ENCODE measurements around the gene DBN1. TPM values are rescaled to one million over a fixed set of nuclear protein-coding genes. Genes with fewer than 3 reads are reported as not detected.
A peak's percentile ranks its signal among the peaks of the same experiment; 100 is the strongest.

Gene DBN1
- total and polyA plus RNA-seq, 2 of the 8 experiments (the other 6 are each of a cell fraction or from before 2014, with no cell fraction given) = 168 to 333 TPM

- Histone ChIP-seq H2AK5ac (ENCODE audit: low read depth, low read length) (no peak overlapping the region), H3K36me3 (ENCODE audit: control insufficient read depth in 2 of 4, insufficient read depth in 4 of 4, low read length in 3 of 4) (peaks cover 19 to 47% (median 40%) of the 10 kb centered on the region in 4 experiments), H3K9me3 (ENCODE audit: insufficient read depth in 2 of 2, low read depth in 1 of 2, low read length in 1 of 2) (no peaks in the 10 kb centered on the region), H3K27me3 (replicated peaks in 1 of 4; ENCODE audit: control insufficient read depth in 3 of 4, extremely low read depth in 1 of 4, insufficient read depth in 3 of 4, low read length in 3 of 4) (peaks cover 0 to 9% (median 3%) of the 10 kb centered on the region in 4 experiments; a peak in 1 of 7 replicates), H3K18ac (ENCODE audit: extremely low read depth, low read length) (no peak overlapping the region), H3K4ac (replicated peaks; ENCODE audit: insufficient read length, low read depth, low read length) (no peak overlapping the region), H4K91ac (replicated peaks; ENCODE audit: insufficient read length, low read length) (no peak overlapping the region), H3K4me2 (ENCODE audit: insufficient read depth in 1 of 2, low read depth in 2 of 2, low read length in 2 of 2) (peak overlapping the region in 1 of 2 experiments; percentile 31; a peak in 2 of 4 replicates), H3K4me1 (replicated peaks in 1 of 4; ENCODE audit: control insufficient read depth in 3 of 4, insufficient read depth in 4 of 4, low read length in 3 of 4) (peaks cover 0 to 20% (median 10%) of the 10 kb centered on the region in 4 experiments; a peak in 6 of 7 replicates), H3K9ac (replicated peaks in 1 of 4; ENCODE audit: extremely low read depth in 1 of 4, low read depth in 3 of 4, low read length in 3 of 4) (no peak overlapping the region), H4K8ac (ENCODE audit: extremely low read depth, insufficient read depth, low read length) (peak overlapping the region; percentile 60; the same call in 1 of the 2 replicates), H2BK20ac (ENCODE audit: low read length) (no peak overlapping the region), H2BK120ac (replicated peaks; ENCODE audit: low read depth, low read length) (no peak overlapping the region), H3K14ac (ENCODE audit: insufficient read length) (no peak overlapping the region), H3K23ac (ENCODE audit: insufficient read length) (no peak overlapping the region), H2AFZ (ENCODE audit: low read length) (no peak overlapping the region), H3K79me1 (ENCODE audit: low read depth, low read length) (peaks cover 2% of the 10 kb centered on the region; the same call in 1 of the 2 replicates), H4K20me1 (replicated peaks in 1 of 2; ENCODE audit: control insufficient read depth in 1 of 2, insufficient read depth in 2 of 2, low read length in 2 of 2) (peaks cover 30 to 38% of the 10 kb centered on the region in 2 experiments), H2BK12ac (ENCODE audit: low read depth, low read length) (no peak overlapping the region), H3K27ac (ENCODE audit: low read depth, low read length) (no peak overlapping the region), H4K5ac (ENCODE audit: insufficient read length, low read depth, low read length) (no peak overlapping the region), H3K23me2 (ENCODE audit: low read depth, low read length) (peaks cover 15% of the 10 kb centered on the region; the same call in 1 of the 2 replicates), H2BK15ac (ENCODE audit: low read length) (no peak overlapping the region), H3K79me2 (ENCODE audit: control insufficient read depth in 1 of 2, insufficient read depth in 2 of 2, low read length in 2 of 2) (no peaks in the 10 kb centered on the region), H3K4me3 (ENCODE audit: extremely low read depth in 1 of 4, insufficient read depth in 2 of 4, low read depth in 3 of 4, low read length in 4 of 4) (peak overlapping the region in 1 of 4 experiments; percentile 17; a peak in 1 of 8 replicates), H2BK5ac (ENCODE audit: low read depth, low read length) (no peak overlapping the region), H3K56ac (replicated peaks; ENCODE audit: insufficient read length, low read depth, low read length) (no peak overlapping the region)
- 82% methylated on average over 24 of the region's 24 CpGs; no CpG with 5 or more reads in 1 of the 2 experiments for WGBS, 2 experiments (ENCODE audit: extremely low coverage in 1 of 2, insufficient coverage in 1 of 2, insufficient read length in 1 of 2, insufficient replicate concordance in 2 of 2, low coverage in 1 of 2, low lambda C conversion rate in 2 of 2, missing lambda C conversion rate in 1 of 2)
- DNase-seq (ENCODE audit: low read depth in 1 of 2, low spot score in 2 of 2) = peak; percentile 90 to 95
- POLR2A ChIA-PET (ENCODE audit: partially characterized antibody) = interaction anchor here (0.7 to 67.5 kb wide), 14 partner anchors 12 to 154 kb away, joined by 3 to 3349 read pairs (median 4); partner anchors contain the start of genes DBN1, DOK3, LMAN2 and PDLIM7
- FAIRE-seq = peak; percentile 93
- CTCF ChIA-PET (ENCODE audit: partially characterized antibody) = interaction anchor here (1.0 to 23.6 kb wide), 33 partner anchors 9 to 696 kb away, joined by 3 to 430 read pairs (median 5); partner anchors contain the start of genes DBN1, DDX41, F12 and GRK6
- TF ChIP-seq CEBPB (IDR thresholded peaks at IDR 0.05; ENCODE audit: low read depth, low read length) = peak; percentile 45
- TF ChIP-seq CBX5 (IDR thresholded peaks at IDR 0.05; ENCODE audit: low read depth, low read length) = no peak
- peak; percentile 68; the same call in 1 of the 2 replicates for TF ChIP-seq CREB1 (IDR thresholded peaks at IDR 0.05)
- peak in 2 of 3 experiments; percentile 56 to 79; a peak in 2 of 4 replicates for TF ChIP-seq CTCF (IDR thresholded peaks at IDR 0.05; ENCODE audit: control extremely low read depth in 1 of 3, insufficient read depth in 1 of 3, low read depth in 1 of 3, low read length in 3 of 3)
- TF ChIP-seq HDAC6 (IDR thresholded peaks at IDR 0.05; ENCODE audit: low read depth, low read length) = no peak
- TF ChIP-seq POLR2AphosphoS5 (IDR thresholded peaks at IDR 0.05; ENCODE audit: low read depth, low read length) = peak; percentile 45; the same call in 1 of the 2 replicates
- no peak for TF ChIP-seq TAF7 (optimal IDR thresholded peaks at IDR 0.05; ENCODE audit: borderline replicate concordance, low read depth, low read length)
- peak; percentile 86 for TF ChIP-seq RFX5 (IDR thresholded peaks at IDR 0.05; ENCODE audit: borderline replicate concordance, low read depth, low read length)
Measured at GRCh38 chr5:177456976-177457851, 16.2 kb downstream of the DBN1 start.
